Stimulated activated CD8-positive, alpha-beta memory T cell treated with anti-CD3 and anti-CD28 coated beads, Interleukin-4, amount 100 ng/mL, for 1 hour (primary cell): ENCODE measurements around the gene PCSK7.
A peak's percentile ranks its signal among the peaks of the same experiment; 100 is the strongest.
"Not testable (repeated sequence)": the region's sequence is repeated elsewhere in the genome, so short reads cannot be mapped to it uniquely, and the experiment has no call there.

Experiments used
- DNase-seq, 2 donors: peaks; one replicate each; pipeline ENCODE4 v3.0.0-alpha.2; 2020; ENCODE audit warnings: low read depth in 2 of 2, low spot score in 1 of 2

The PCSK7 gene

GRCh38 chr11:117186431-117186761, 45.5 kb downstream of the PCSK7 start:
- no peak for DNase-seq

- no peak for DNase-seq
Observed at GRCh38 chr11:117185736-117186430, 46.0 kb downstream of the PCSK7 start.

- DNase-seq = no peak
Observed at GRCh38 chr11:117183724-117184349, 48.0 kb downstream of the PCSK7 start.

GRCh38 chr11:117183178-117183577, 48.7 kb downstream of the PCSK7 start:
- not testable (repeated sequence) for DNase-seq

- no peak for DNase-seq
Observed at GRCh38 chr11:117182551-117182935, 49.3 kb downstream of the PCSK7 start.

GRCh38 chr11:117181586-117182550, 50.0 kb downstream of the PCSK7 start:
- no peak for DNase-seq

- DNase-seq = no peak
Observed at GRCh38 chr11:117180661-117181585, 51.0 kb downstream of the PCSK7 start.

GRCh38 chr11:117180020-117180419, 51.9 kb downstream of the PCSK7 start:
- no peak for DNase-seq

- DNase-seq = no peak
Observed at GRCh38 chr11:117179048-117179999, 52.5 kb downstream of the PCSK7 start.

- DNase-seq = peak; percentile 71 to 79
Observed at GRCh38 chr11:117178210-117179034, 53.5 kb downstream of the PCSK7 start, which contains the start of gene SIDT2. TSS of gene SIDT2 (plus strand) at chr11:117178743. CDS start at chr11:117179264, 521 bp downstream.

GRCh38 chr11:117177534-117178209, 54.2 kb downstream of the PCSK7 start:
- DNase-seq = no peak

- no peak for DNase-seq
Observed at GRCh38 chr11:117176186-117176585, 55.7 kb downstream of the PCSK7 start.

GRCh38 chr11:117175781-117176180, 56.1 kb downstream of the PCSK7 start:
- no peak for DNase-seq

GRCh38 chr11:117175104-117175503, 56.8 kb downstream of the PCSK7 start:
- DNase-seq = no peak

- no peak for DNase-seq
Observed at GRCh38 chr11:117172724-117173421, 59.0 kb downstream of the PCSK7 start.

- no peak for DNase-seq
Observed at GRCh38 chr11:117171404-117172061, 60.3 kb downstream of the PCSK7 start.

- no peak for DNase-seq
Observed at GRCh38 chr11:117171007-117171403, 60.9 kb downstream of the PCSK7 start.
